Activated CD4-positive, CD25-positive, alpha-beta regulatory T cell treated with anti-CD3 and anti-CD28 coated beads, Interleukin-2, amount 50 U/mL, for 72 hours (primary cell): Measurements from ENCODE around the gene RCOR3.
A peak's percentile ranks its signal among the peaks of the same experiment; 100 is the strongest.

Experiments
- DNase-seq: peaks from one replicate; pipeline ENCODE4 v3.0.0; 2021

RCOR3 gene

GRCh38 chr1:211326140-211326527 is 67.0 kb downstream of the RCOR3 start:
- DNase-seq = no peak

DNA sequence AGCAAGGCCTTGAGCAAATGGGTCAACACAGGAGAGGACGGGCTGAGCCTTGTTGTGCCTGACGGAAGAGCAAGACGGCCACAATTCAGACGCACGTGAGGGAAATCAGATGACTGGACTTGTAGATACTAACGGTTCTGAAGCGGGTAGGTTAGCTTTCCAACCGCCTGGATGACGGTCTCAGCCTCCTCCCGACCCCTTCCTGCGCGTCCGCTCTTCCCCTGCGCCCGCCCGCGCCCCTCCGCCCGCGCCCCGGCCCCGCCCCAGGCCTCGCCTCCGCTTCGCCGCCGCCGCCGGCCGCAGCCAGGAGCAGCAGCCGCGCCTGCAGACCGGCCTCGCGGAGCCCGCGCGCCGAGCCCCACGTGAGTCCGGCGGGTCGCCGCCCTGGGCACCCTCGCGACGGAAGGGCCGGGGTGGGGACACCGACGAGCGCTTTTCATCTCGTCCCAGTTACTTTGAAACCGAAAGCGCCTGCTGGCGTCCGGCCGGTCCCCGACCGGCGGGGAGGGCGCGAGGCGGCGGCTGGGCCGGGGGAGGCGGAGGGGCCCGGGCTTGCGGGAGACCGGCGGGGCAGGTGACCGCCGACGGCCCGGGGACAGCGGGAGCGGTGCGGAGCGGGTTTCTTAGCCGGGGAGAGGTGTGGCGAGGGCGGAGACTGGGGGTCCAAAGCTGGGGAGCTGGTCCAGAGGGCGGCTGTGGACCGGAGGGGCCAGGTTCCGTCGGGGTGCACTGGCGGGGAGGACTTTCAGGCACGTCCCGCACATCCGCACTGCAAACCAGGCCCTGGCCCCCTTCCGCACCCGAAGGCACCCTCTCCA is 67.6 kb downstream of the RCOR3 start, which contains the start of gene TRAF5:
Gene TRAF5, plus strand, starts transcription at position 306 of the 818 bp plus-strand sequence. CDS start 26,407 bp downstream, outside the sequence.
- peak; percentile 67 for DNase-seq

GRCh38 chr1:211327346-211327921 is 68.3 kb downstream of the RCOR3 start:
- no peak for DNase-seq

- DNase-seq = no peak
Observed at GRCh38 chr1:211328084-211328694, 69.0 kb downstream of the RCOR3 start.

DNA sequence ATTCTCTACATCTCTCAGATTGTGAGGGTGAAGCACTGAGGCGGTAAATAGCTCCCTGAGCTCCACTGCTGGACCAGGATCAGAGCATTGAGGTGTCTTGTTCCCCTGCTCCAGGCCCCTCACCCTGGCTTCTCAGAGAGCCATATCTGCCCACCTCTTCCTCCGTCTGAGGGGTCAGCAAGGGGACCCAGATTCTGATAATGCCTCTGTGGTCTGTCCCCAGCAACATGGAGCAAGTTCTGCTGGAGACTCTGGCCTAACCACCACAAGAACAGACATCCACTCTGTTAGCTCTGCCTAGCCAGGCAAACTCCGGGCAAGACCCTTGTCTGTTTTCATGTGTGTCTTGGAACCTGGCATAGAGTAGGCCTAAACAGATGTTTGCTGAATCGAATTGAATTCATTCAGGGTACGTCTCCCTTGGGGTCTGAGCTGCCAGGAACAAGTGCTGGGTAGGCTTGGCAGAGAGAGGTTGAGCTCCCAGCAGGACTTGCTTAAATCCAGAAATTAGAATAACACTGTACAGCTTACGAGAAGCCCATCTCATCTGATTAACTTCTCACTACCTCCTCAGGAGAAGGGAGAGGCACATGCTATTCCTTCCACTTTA is 69.8 kb downstream of the RCOR3 start:
- no peak for DNase-seq

DNA sequence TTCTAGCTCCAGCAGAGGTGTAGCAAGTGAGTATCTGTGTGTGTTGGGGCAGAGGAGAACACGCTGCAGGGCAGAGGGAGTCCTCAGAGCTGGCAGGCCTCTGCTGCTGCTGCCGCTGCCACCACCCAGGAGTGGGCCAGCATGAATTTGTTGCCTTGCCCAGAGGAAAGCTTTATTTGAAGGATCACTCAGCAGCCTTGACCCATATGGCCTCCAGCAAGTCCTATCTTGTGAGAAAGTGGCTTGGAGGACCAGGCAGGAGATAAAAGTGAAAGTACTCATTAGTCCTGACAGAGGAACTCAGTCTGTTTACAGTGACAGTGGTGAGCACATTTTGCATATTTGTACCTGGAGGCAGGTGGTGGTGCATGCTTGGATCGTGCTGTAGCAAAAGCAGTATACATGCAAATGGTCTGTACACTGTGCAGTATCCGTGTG is 70.6 kb downstream of the RCOR3 start:
- no peak for DNase-seq

- DNase-seq = no peak
Observed at GRCh38 chr1:211330282-211330936, 71.2 kb downstream of the RCOR3 start.

DNA sequence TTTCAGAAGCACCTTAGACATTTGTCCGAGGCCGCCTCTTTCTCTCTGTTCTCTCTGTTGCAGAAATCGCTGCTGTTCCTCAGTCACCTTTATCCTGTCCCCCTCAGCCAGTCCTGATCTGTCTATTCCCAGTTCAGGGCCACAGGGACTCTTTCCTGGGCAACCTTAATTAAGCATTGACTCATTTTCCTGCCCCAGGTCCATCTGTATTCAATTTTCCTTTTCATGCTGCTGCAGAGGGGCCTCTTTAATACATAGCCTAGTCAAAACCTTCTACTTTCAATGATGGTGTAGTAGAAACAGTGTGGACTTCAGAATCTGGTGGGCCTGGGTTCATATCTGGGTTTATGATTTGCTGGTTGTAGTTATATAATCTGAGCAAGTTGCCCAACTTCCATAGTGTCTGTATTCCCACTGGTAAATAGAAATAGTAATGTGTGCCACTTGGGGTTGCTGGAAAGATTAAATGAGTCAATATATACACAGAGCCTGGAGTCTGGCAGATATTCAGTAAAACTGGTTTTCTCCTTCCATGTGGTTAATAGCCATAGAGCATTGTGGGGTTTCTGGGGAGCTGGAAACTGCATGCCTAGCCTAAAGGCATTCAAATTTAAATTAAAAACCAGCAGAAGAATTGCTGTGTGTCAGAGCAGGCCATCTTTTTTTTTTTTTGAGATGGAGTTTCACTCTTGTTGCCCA is 72.0 kb downstream of the RCOR3 start:
- no peak for DNase-seq

- DNase-seq = no peak
Observed at GRCh38 chr1:211332036-211332616, 73.0 kb downstream of the RCOR3 start.

GRCh38 chr1:211332830-211333229 is 73.7 kb downstream of the RCOR3 start:
- DNase-seq = no peak

DNA sequence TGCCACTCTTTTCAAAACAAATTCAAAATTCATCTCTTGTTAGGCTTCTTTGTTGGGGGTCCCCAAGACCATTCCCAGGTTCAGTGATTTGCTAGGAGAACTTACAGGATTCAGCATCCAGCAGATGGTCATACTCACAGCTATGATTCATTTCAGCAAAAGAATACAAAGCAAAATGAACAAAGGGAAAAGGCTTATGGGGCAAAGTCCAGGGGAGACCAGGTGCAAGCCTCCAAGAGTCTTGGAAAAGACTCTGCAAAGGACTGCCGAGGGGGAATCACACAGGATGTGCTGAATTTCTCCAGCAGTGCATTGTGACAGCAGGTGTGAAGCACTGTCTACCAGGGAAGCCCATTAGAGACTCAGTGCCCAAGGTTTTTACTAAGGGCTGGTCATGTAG is 74.7 kb downstream of the RCOR3 start:
- no peak for DNase-seq

GRCh38 chr1:211334986-211335385 is 75.8 kb downstream of the RCOR3 start:
- no peak for DNase-seq

GRCh38 chr1:211335522-211336157 is 76.5 kb downstream of the RCOR3 start:
- no peak for DNase-seq

DNA sequence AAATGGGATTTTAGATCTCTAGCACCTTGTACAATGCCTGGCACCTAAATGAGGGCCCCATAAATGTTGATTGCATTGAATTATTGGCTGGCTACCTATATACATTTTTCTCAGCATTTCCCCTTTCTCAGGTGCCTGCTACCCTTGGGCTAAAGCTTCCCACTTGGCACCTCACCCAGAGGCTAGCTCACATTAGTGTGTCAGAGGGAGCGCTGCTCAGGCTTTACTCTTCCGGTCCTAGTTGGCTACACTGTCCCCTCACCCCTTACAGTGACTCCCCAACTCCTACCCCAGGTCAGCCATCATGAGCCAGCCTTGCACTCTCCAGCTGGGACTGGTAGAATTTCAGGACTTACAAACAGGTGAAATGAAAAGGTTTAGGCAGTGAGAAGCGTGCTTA is 77.0 kb downstream of the RCOR3 start:
- DNase-seq = no peak

DNA sequence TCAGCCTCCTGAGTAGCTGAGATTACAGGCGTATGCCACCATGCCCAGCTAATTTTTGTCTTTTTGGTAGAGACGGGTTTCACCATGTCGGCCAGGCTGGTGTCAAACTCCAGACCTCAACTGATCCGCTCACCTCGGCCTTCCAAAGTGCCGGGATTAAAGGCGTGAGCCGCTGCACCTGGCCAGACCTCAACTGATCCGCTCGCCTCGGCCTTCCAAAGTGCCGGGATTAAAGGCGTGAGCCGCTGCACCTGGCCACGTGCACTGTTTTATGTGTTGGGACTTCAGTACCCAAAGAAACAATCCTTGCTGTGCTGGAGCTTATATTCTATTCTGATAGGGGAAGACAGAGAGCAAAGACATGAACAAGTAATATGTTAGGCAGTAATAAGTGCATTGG is 77.6 kb downstream of the RCOR3 start:
- no peak for DNase-seq

DNA sequence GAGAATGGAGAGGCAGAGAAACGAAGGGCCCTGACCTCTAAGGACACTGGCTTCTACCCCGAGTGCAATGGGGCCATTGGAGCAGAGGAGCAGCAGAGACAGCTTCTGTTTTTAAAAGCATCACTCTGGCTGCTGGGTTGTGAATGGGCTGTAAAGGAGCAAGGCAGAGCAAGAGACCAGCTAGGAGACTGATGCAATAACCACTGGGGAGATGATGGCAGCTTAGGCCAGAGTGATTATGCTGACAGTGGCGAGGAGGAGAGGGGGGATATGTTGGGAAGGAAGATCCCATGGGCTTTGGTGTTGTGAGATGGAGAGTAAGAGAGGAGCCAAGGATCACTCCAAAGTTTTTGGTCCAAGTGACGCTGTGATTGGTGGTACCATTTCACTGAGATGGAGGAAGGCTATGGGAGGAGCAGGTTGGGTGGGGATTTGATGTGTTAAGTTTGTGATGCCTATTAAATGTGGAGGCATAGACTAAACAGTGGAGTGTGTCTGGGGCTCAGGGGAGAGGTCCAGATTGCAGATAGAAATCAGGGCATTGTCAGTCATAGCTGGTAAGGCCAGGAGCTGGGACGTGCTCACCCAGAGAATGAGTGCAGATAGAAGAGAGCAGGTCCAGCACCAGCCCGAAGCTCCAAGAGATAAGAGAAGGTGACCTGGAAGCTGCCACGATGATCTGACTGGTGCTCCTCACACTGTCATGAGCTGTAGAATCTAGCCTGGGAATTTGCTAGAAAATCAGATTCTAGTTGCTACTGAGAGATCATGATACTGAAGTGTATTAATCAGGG is 78.5 kb downstream of the RCOR3 start:
- DNase-seq = no peak

DNA sequence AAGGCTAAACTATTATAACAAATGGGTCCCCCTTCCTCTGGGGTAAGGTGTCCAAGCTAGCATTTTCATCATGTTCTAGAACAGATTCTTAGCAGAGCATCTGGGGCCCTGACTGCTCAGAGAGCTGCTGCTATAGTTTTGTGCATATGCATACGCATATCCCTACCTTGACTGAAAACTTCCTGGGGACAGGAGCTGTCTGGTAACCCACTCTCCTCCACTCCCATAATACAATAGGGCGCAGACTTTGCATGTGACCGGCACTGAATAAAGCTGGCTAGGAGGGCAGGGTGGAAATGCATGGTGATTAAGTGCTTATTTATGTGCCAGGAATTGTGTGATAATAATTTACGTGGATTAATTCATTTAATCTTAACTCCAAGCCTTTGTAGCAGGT is 79.1 kb downstream of the RCOR3 start:
- no peak for DNase-seq

DNA sequence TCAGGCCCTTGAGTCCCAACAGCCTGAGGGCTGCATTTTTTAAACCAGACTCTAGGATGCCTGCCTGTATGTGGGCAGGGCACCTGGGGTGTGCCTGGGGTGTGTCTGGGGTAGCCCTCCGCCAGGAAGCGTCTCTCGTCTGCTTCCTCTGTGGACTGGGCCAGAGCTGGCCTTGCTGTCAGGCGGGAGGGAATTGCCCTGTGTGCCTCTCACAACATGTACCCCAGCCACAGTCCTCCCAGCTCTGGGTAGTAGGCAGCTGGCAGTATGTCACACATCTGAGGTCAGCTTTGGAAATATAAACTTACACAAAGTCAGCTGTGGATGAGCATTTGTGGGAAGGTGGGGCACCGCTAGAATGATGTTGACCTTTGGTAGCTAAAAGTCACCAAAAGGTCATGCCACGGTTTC is 80.5 kb downstream of the RCOR3 start:
- DNase-seq = no peak

GRCh38 chr1:211340622-211341507 is 81.7 kb downstream of the RCOR3 start:
- no peak for DNase-seq

DNA sequence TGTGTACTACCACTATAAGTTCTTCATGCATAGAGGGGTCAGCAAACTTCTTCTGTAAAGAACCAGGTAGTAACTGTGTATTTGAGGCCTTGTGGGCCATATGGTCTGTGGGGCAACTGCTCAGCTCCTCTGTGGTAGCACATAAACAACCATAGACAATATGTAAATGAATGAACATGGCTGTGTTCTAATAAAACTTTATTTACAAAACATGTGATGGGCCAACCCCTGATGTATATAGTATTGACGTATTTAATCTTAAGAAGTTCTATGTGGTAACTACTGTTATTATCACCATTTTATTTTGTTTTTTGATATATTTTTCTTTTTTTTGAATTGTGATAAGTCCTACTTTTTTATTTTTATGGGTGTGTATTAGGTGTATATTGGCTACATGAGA is 82.8 kb downstream of the RCOR3 start:
- DNase-seq = no peak
